MM.1S (cell line): ENCODE results near the gene EPGN.

Experiments used
- EZH2 ChIP-seq: fragments of 300-600 bp; sonication (generic); optimal IDR thresholded peaks from 2 replicates; pipeline ENCODE3; 2017; ENCODE audit warnings: low read depth, mild to moderate bottlenecking, antibody characterized with exemption, low read length, mixed read lengths
- EZH2phosphoT487 ChIP-seq: fragments of 300-600 bp; sonication (generic); IDR thresholded peaks from 2 replicates; pipeline ENCODE4 v1.6.1; 2018; ENCODE audit warnings: antibody characterized with exemption, low read length

- TF ChIP-seq EZH2 (no peak), EZH2phosphoT487 (no peak)
Observed at GRCh38 chr4:74279716-74280115, 28.6 kb upstream of the EPGN start.
